T-cell (primary cell): Measurements from ENCODE around the gene MYO16. TPM values are rescaled to one million over a fixed set of nuclear protein-coding genes. Genes with fewer than 3 reads are reported as not detected.
"Not testable (repeated sequence)": the region's sequence is repeated elsewhere in the genome, so short reads cannot be mapped to it uniquely, and the experiment has no call there.

Experiments used
- ATAC-seq, 4 experiments: fragments of 200-7000 bp in 3 of 4; fragments of 150-1000 bp in 1 of 4; cut with Tn5 transposase; replicated peaks in 1 of 4; 1 replicate in 3 of 4; 2 replicates in 1 of 4; pipeline ENCODE4 v1.10.0; 2021; ENCODE audit warnings: moderate library complexity in 3 of 4, mild to moderate bottlenecking in 2 of 4, moderate number of reproducible peaks in 1 of 4
- CTCF ChIA-PET, 2 donors: fragments of 300-600 bp; sonication (Branson Sonifier 250); formaldehyde crosslinking; loops; one replicate each; lab custom pipeline; 2022; ENCODE audit warnings: antibody characterized with exemption in 2 of 2; lab: Charles Lee
- POLR2A ChIA-PET, 2 donors: fragments of 300-600 bp; sonication (Branson Sonifier 250); formaldehyde crosslinking; loops; one replicate each; lab custom pipeline; 2022; ENCODE audit warnings: antibody characterized with exemption in 2 of 2; lab: Charles Lee
- DNase-seq, 35 experiments: peaks; one replicate each; pipeline versions ENCODE4 v3.0.0 to v3.0.0-alpha.2; 2013 to 2023
- H3K27ac ChIP-seq: one replicate; pipeline ENCODE4 v1.5.1; 2013; ENCODE audit warnings: low read length
- H3K27me3 ChIP-seq, 2 experiments: replicated peaks in 1 of 2; 1 replicate in 1 of 2; 2 replicates in 1 of 2; pipeline versions ENCODE4 v1.6.1 to v1.7.0; 2013; ENCODE audit warnings: low read length in 1 of 2, mixed read lengths in 1 of 2; ENCODE audit not compliant: control insufficient read depth in 2 of 2, insufficient read depth in 2 of 2; ENCODE audit errors: extremely low read depth in 1 of 2
- H3K36me3 ChIP-seq, 2 donors: 1 replicate in 1 of 2; 2 replicates in 1 of 2; pipeline versions ENCODE4 v1.6.1 to v1.7.0; 2013; ENCODE audit warnings: low read length in 1 of 2; ENCODE audit not compliant: control insufficient read depth in 2 of 2, insufficient read depth in 1 of 2; ENCODE audit errors: extremely low read depth in 1 of 2
- H3K4me1 ChIP-seq, 2 experiments: 1 replicate in 1 of 2; 2 replicates in 1 of 2; pipeline versions ENCODE4 v1.6.1 to v1.7.0; 2013; ENCODE audit warnings: low read length in 2 of 2, mixed read lengths in 1 of 2; ENCODE audit not compliant: insufficient read depth in 2 of 2, control insufficient read depth in 1 of 2; ENCODE audit errors: extremely low read depth in 1 of 2
- H3K4me3 ChIP-seq, 2 donors: 1 replicate in 1 of 2; 2 replicates in 1 of 2; pipeline versions ENCODE4 v1.5.1 to v1.7.0; 2013; ENCODE audit warnings: mild to moderate bottlenecking in 2 of 2, low read length in 1 of 2, moderate library complexity in 1 of 2; ENCODE audit not compliant: control insufficient read depth in 1 of 2; ENCODE audit errors: extremely low read depth in 1 of 2
- H3K9me3 ChIP-seq: 2 replicates; pipeline ENCODE4 v1.7.0; 2013
- H3K27ac Mint-ChIP-seq, 2 donors: one replicate each; pipeline ENCODE4 v1.8.0; 2020 to 2021; ENCODE audit warnings: mild to moderate bottlenecking in 2 of 2, mixed read lengths in 2 of 2
- H3K27me3 Mint-ChIP-seq, 2 donors: one replicate each; pipeline ENCODE4 v1.8.0; 2021 to 2022; ENCODE audit warnings: mixed read lengths in 2 of 2
- H3K36me3 Mint-ChIP-seq: one replicate; pipeline ENCODE4 v1.8.0; 2021; ENCODE audit warnings: mixed read lengths
- H3K4me1 Mint-ChIP-seq, 3 donors: one replicate each; pipeline ENCODE4 v1.8.0; 2020 to 2022; ENCODE audit warnings: mixed read lengths in 3 of 3, mild to moderate bottlenecking in 1 of 3
- H3K4me3 Mint-ChIP-seq, 3 donors: one replicate each; pipeline ENCODE4 v1.8.0; 2020 to 2022; ENCODE audit warnings: mild to moderate bottlenecking in 3 of 3, mixed read lengths in 3 of 3, moderate library complexity in 3 of 3
- H3K9me3 Mint-ChIP-seq, 3 donors: one replicate each; pipeline ENCODE4 v1.8.0; 2020 to 2022; ENCODE audit warnings: mixed read lengths in 3 of 3
- WGBS: methylation state at CpG from one replicate; pipeline ENCODE4 v1.1.5; 2013; ENCODE audit warnings: missing lambda C conversion rate; ENCODE audit not compliant: insufficient coverage; 5-methylcytosine and 5-hydroxymethylcytosine counted together
- total RNA-seq, 35 experiments: library from RNA in 6 of 35; stranded (reverse) in 6 of 35; fragments of 120-200 nt in 1 of 35; gene quantifications; one replicate each; pipeline versions ENCODE4 v1.2.1 to v1.2.4 and lab custom pipeline; 2013 to 2026

The MYO16 gene
- total RNA-seq, 5 donors from 2014 or later (not counting 1 experiment from before 2014, with no cell fraction given) = 0.20 to 2.0 (median 1.1) TPM

- H3K4me1 Mint-ChIP-seq = no peaks in the 10 kb centered on the region
- POLR2A ChIA-PET = no interaction called here
- H3K36me3 Mint-ChIP-seq = no peaks in the 10 kb centered on the region
- no peak overlapping the region for H3K4me3 Mint-ChIP-seq
- H3K9me3 Mint-ChIP-seq = peaks cover 0 to 4% (median 0%) of the 10 kb centered on the region in 3 donors
- ATAC-seq (no peak), DNase-seq (no peak)
- CTCF ChIA-PET = interaction anchor here in 1 of 2 donors (0.6 kb wide), 1 partner anchor 13 kb away, joined by 3 read pairs; no protein-coding TSS in a partner anchor
- Histone ChIP-seq H3K27me3 (no peaks in the 10 kb centered on the region), H3K4me3 (no peak overlapping the region), H3K9me3 (no peaks in the 10 kb centered on the region), H3K4me1 (no peaks in the 10 kb centered on the region), H3K36me3 (no peaks in the 10 kb centered on the region), H3K27ac (no peak overlapping the region)
- H3K27me3 Mint-ChIP-seq = no peaks in the 10 kb centered on the region
- no peak overlapping the region for H3K27ac Mint-ChIP-seq
- no CpG with 5 or more reads among the region's 2 CpGs for WGBS
These were observed 586.0 kb downstream of the MYO16 start for GRCh38 chr13:109215377-109215776.

GRCh38 chr13:109217510-109217909 lies 588.1 kb downstream of the MYO16 start:
- H3K36me3 ChIP-seq, POLR2A ChIA-PET, H3K4me1 ChIP-seq, H3K27me3 ChIP-seq, H3K4me1 Mint-ChIP-seq, H3K4me3 ChIP-seq, H3K27me3 Mint-ChIP-seq, H3K4me3 Mint-ChIP-seq, H3K27ac Mint-ChIP-seq, H3K9me3 Mint-ChIP-seq, DNase-seq, H3K36me3 Mint-ChIP-seq, ATAC-seq, H3K27ac ChIP-seq, H3K9me3 ChIP-seq: not testable (repeated sequence)
- CTCF ChIA-PET = interaction anchor here in 1 of 2 donors (0.6 kb wide), 1 partner anchor 29 kb away, joined by 3 read pairs; no protein-coding TSS in a partner anchor
- WGBS = no CpG with 5 or more reads among the region's 2 CpGs

GRCh38 chr13:109220631-109221030 lies 591.2 kb downstream of the MYO16 start:
- Mint-ChIP-seq H3K36me3 (no peaks in the 10 kb centered on the region), H3K9me3 (peaks cover 2 to 8% (median 4%) of the 10 kb centered on the region in 3 donors), H3K4me1 (no peaks in the 10 kb centered on the region), H3K27ac (no peak overlapping the region), H3K4me3 (no peak overlapping the region), H3K27me3 (no peaks in the 10 kb centered on the region)
- H3K9me3 ChIP-seq = no peaks in the 10 kb centered on the region
- DNase-seq (no peak), ATAC-seq (no peak)
- 33% methylated on average over 1 of the region's 3 CpGs for WGBS
- no peaks in the 10 kb centered on the region for H3K4me1 ChIP-seq
- no peaks in the 10 kb centered on the region for H3K36me3 ChIP-seq
- ChIA-PET POLR2A (no interaction called here), CTCF (no interaction called here)
- H3K4me3 ChIP-seq = no peak overlapping the region
- H3K27me3 ChIP-seq = no peaks in the 10 kb centered on the region
- no peak overlapping the region for H3K27ac ChIP-seq

GRCh38 chr13:109224033-109224432 lies 594.6 kb downstream of the MYO16 start:
- H3K27me3 Mint-ChIP-seq = no peaks in the 10 kb centered on the region
- CTCF ChIA-PET = no interaction called here
- ATAC-seq (no peak), DNase-seq (no peak)
- H3K9me3 Mint-ChIP-seq = peaks cover 2 to 8% (median 4%) of the 10 kb centered on the region in 3 donors
- Histone ChIP-seq H3K9me3 (no peaks in the 10 kb centered on the region), H3K27me3 (no peaks in the 10 kb centered on the region), H3K4me1 (no peaks in the 10 kb centered on the region), H3K27ac (no peak overlapping the region), H3K4me3 (no peak overlapping the region), H3K36me3 (no peaks in the 10 kb centered on the region)
- H3K36me3 Mint-ChIP-seq = no peaks in the 10 kb centered on the region
- no peak overlapping the region for H3K27ac Mint-ChIP-seq
- POLR2A ChIA-PET = no interaction called here
- no peaks in the 10 kb centered on the region for H3K4me1 Mint-ChIP-seq
- WGBS = 66% methylated on average over 2 of the region's 4 CpGs
- no peak overlapping the region for H3K4me3 Mint-ChIP-seq

- Histone ChIP-seq H3K4me1 (no peaks in the 10 kb centered on the region), H3K27me3 (no peaks in the 10 kb centered on the region), H3K27ac (no peak overlapping the region), H3K9me3 (no peaks in the 10 kb centered on the region), H3K4me3 (no peak overlapping the region), H3K36me3 (no peaks in the 10 kb centered on the region)
- ChIA-PET POLR2A (no interaction called here), CTCF (no interaction called here)
- WGBS = 43% methylated on average over 1 of the region's 1 CpG
- Mint-ChIP-seq H3K27me3 (peaks cover 0 to 4% of the 10 kb centered on the region in 2 donors), H3K4me3 (no peak overlapping the region), H3K9me3 (peaks cover 0 to 8% (median 2%) of the 10 kb centered on the region in 3 donors), H3K36me3 (no peaks in the 10 kb centered on the region), H3K4me1 (no peaks in the 10 kb centered on the region), H3K27ac (no peak overlapping the region)
- DNase-seq (no peak), ATAC-seq (no peak)
These were observed 597.2 kb downstream of the MYO16 start for GRCh38 chr13:109226631-109227030.

- ChIA-PET POLR2A (no interaction called here), CTCF (no interaction called here)
- Mint-ChIP-seq H3K27ac (no peak overlapping the region), H3K36me3 (no peaks in the 10 kb centered on the region), H3K4me1 (no peaks in the 10 kb centered on the region), H3K27me3 (peaks cover 0 to 4% of the 10 kb centered on the region in 2 donors), H3K4me3 (no peak overlapping the region), H3K9me3 (peaks cover 0 to 8% (median 2%) of the 10 kb centered on the region in 3 donors)
- H3K4me1 ChIP-seq = no peaks in the 10 kb centered on the region
- H3K27ac ChIP-seq = no peak overlapping the region
- no peaks in the 10 kb centered on the region for H3K27me3 ChIP-seq
- WGBS = 80% methylated on average over 1 of the region's 5 CpGs
- ATAC-seq (no peak), DNase-seq (no peak)
- H3K9me3 ChIP-seq = no peaks in the 10 kb centered on the region
- H3K36me3 ChIP-seq = no peaks in the 10 kb centered on the region
- no peak overlapping the region for H3K4me3 ChIP-seq
These were observed 598.0 kb downstream of the MYO16 start for GRCh38 chr13:109227344-109227940.
